Measurements from ENCODE around the gene EIF2B2.

Gene EIF2B2

GRCh38 chr14:74973003-74973653 lies 29.6 kb upstream of the EIF2B2 start:
- H3K4me3 ChIP-seq (ENCODE audit: low read depth, low read length) = no peak overlapping the region
- DNase-seq (ENCODE audit: low read depth) = no peak

GRCh38 chr14:74973905-74974363 lies 28.8 kb upstream of the EIF2B2 start:
- DNase-seq (ENCODE audit: low read depth) = no peak
- no peak overlapping the region for H3K4me3 ChIP-seq (ENCODE audit: low read depth, low read length)

GRCh38 chr14:74974364-74975058 lies 28.2 kb upstream of the EIF2B2 start:
- DNase-seq (ENCODE audit: low read depth) = no peak
- no peak overlapping the region for H3K4me3 ChIP-seq (ENCODE audit: low read depth, low read length)

GRCh38 chr14:74975059-74975810 lies 27.5 kb upstream of the EIF2B2 start:
- H3K4me3 ChIP-seq (ENCODE audit: low read depth, low read length) = no peak overlapping the region
- no peak for DNase-seq (ENCODE audit: low read depth)

- no peak for DNase-seq (ENCODE audit: low read depth)
- H3K4me3 ChIP-seq (ENCODE audit: low read depth, low read length) = no peak overlapping the region
Observed at GRCh38 chr14:74976264-74977113, 26.2 kb upstream of the EIF2B2 start.

GRCh38 chr14:74977164-74977900 lies 25.4 kb upstream of the EIF2B2 start:
- no peak for DNase-seq (ENCODE audit: low read depth)
- no peak overlapping the region for H3K4me3 ChIP-seq (ENCODE audit: low read depth, low read length)

GRCh38 chr14:74977901-74978385 lies 24.8 kb upstream of the EIF2B2 start:
- H3K4me3 ChIP-seq (ENCODE audit: low read depth, low read length) = no peak overlapping the region
- DNase-seq (ENCODE audit: low read depth) = no peak

- DNase-seq (ENCODE audit: low read depth) = no peak
- H3K4me3 ChIP-seq (ENCODE audit: low read depth, low read length) = no peak overlapping the region
Observed at GRCh38 chr14:74978416-74978947, 24.2 kb upstream of the EIF2B2 start.

GRCh38 chr14:74979029-74979428 lies 23.7 kb upstream of the EIF2B2 start:
- no peak for DNase-seq (ENCODE audit: low read depth)
- H3K4me3 ChIP-seq (ENCODE audit: low read depth, low read length) = no peak overlapping the region

GRCh38 chr14:74979442-74980397 lies 23.0 kb upstream of the EIF2B2 start:
- no peak overlapping the region for H3K4me3 ChIP-seq (ENCODE audit: low read depth, low read length)
- peak; percentile 77 for DNase-seq (ENCODE audit: low read depth)

GRCh38 chr14:74980398-74980730 lies 22.4 kb upstream of the EIF2B2 start:
- no peak for DNase-seq (ENCODE audit: low read depth)

GRCh38 chr14:74980731-74981461 lies 21.8 kb upstream of the EIF2B2 start:
- DNase-seq (ENCODE audit: low read depth) = no peak
- H3K4me3 ChIP-seq (ENCODE audit: low read depth, low read length) = no peak overlapping the region

More at GRCh38 chr14:74980398-74980730, 22.4 kb upstream of the EIF2B2 start:
- H3K4me3 ChIP-seq (ENCODE audit: low read depth, low read length) = no peak overlapping the region

- no peak for DNase-seq (ENCODE audit: low read depth)
- no peak overlapping the region for H3K4me3 ChIP-seq (ENCODE audit: low read depth, low read length)
Observed at GRCh38 chr14:74981462-74981782, 21.3 kb upstream of the EIF2B2 start.

- H3K4me3 ChIP-seq (ENCODE audit: low read depth, low read length) = no peak overlapping the region
- no peak for DNase-seq (ENCODE audit: low read depth)
Observed at GRCh38 chr14:74981833-74982232, 20.9 kb upstream of the EIF2B2 start.

- no peak for DNase-seq (ENCODE audit: low read depth)
- H3K4me3 ChIP-seq (ENCODE audit: low read depth, low read length) = no peak overlapping the region
Observed at GRCh38 chr14:74982661-74983060, 20.1 kb upstream of the EIF2B2 start.

GRCh38 chr14:74983343-74983742 lies 19.4 kb upstream of the EIF2B2 start:
- DNase-seq (ENCODE audit: low read depth) = no peak
- no peak overlapping the region for H3K4me3 ChIP-seq (ENCODE audit: low read depth, low read length)
